GM18858 (cell line): ENCODE data around the gene THSD7B.
"Not testable (repeated sequence)": the region's sequence is repeated elsewhere in the genome, so short reads cannot be mapped to it uniquely, and the experiment has no call there.

ENCODE experiments used
- ATAC-seq: cut with Tn5 transposase; IDR thresholded peaks from one replicate; pipeline ENCODE4 v1.9.1; 2021; ENCODE audit not compliant: unreplicated experiment

THSD7B gene

DNA sequence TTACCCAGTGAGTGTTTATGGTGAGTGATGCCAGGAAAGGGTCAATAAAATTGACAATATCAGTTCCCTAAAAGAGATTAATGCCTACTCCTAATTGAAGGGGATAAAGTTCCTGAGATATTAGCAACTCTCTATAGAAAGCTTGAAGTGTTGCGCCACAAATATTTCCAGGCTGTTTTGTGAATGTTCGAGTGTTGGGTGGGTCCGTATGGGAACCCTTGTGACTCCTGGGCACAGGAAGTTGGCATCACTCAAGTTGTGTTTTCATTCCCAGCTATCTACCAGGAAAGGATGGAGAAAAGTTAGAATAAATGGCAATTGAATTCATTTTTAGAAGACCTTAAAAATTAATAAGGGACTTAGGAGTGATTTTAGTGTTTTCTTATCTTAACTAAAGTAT lies 472.7 kb downstream of the THSD7B start:
- ATAC-seq = no peak

DNA sequence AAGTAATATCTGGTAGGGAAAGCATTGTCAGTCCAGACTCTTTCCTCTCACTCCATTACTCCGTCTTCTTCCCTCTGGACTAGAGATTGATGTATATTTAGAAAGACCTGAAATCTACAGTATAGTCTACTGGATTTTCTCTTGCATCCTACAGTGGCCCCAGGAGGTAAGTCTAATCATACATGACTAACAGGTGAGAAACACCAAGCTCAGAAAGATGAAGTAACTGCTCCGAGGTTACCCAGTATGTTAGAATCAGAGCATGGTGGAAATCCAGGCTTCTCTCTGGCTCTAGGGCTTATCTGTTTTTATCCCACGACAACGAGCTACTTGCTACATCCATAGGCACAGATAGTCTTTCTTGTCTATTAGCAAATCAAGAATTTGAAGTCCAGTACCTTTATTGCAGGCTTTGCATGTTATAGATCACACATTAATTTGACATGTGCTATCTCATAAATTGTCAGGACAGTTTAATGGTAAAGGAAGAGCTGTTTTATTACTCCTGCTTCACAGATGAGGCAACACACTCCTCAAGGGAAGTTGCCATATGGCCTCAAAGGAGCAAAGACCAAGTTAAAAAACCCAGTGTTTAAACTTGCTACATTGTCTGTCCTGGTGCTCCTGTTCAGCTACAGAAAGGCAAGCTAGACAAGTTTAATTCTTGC lies 484.3 kb downstream of the THSD7B start:
- no peak for ATAC-seq

DNA sequence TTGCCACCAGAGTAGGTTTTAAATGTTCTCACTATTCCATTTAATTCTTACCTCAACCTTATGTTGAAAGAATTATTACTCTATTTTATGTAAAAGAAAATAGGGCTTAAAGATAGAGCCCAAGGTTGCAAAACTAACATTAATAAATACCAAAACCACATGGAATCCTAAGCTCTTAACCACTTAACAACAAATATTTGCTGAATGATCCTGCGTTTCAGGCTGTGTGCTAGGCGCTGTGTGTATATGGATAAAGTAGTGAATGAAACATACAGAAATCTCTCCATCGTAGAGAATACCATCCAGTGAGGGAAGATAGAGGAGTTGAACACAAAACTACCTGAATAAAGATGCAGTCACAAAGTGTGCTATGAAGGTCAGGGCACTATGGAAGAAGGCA lies 485.1 kb downstream of the THSD7B start:
- no peak for ATAC-seq

DNA sequence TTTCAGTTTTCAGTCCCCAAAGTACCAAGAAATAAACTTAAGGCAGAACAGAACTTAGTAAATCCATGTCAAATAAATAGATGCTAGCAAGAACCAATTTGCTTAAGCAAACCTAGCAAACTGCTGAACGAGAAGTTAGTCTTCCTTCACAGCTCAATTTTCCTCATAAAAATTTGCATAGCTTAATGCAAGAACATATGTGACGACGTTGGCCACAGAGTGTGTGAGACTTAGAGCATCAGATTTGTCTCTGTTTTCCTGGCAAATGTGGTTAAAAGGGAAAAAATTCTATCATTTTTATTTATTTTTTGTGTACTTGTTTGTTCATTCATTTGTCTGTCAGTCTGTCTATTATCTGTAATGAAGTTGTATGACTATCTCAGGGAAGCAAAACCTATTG lies 485.7 kb downstream of the THSD7B start:
- ATAC-seq = no peak

DNA sequence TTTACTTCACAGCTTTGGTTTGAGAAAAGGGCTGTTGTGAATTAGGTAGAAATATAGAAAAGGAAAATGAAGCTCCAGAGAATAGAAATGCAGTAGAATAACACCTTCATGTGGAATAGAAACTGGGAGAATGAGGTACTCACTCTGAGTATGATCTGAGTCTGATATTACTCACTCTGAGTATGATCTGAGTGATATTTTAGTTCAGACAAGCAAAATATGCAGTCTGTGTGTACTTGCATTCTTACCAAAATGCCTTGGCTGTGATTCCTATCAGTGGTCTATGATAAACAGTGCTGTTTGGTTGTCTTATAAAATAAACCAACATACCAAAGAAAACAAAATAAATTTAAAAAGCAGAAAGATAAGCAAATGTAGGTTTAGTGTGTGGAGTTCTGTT lies 487.6 kb downstream of the THSD7B start:
- ATAC-seq = no peak

DNA sequence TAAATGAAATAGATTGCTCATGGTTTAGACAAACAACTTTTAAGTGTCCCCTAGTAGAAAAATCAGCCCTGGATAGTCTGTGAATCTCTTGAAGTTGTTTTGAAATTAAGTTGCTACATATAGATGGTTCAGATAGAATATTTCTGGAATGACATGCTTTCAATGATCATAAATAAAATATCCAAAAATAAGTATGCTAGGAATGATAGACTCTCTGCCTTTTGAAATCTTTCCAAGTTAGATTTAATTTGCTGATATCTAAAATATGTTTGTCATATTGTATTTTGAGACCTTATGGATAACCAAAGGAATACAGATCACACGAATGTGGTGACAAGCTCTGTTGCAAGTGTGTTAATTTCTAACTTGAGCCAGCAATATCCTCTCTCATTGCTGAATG lies 488.7 kb downstream of the THSD7B start:
- no peak for ATAC-seq

DNA sequence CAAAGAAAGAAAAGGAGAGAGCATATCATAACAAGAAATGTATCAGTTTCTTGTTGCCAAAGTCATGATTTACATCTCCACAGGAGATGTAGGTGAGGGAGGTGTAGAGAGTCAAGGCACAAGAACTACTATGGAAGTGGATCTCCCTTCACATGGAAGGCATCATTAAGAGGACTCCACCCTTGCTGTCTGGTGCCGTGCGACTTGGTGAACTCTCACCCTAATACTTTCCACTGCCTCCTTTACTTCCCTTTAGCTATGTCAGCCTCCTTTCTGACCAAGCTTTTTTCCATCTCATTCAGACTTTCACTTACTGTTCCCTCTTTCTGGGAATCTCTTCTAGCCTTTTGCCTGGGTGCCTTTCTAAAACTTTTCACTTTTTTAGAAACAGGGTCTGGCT lies 490.0 kb downstream of the THSD7B start:
- no peak for ATAC-seq

DNA sequence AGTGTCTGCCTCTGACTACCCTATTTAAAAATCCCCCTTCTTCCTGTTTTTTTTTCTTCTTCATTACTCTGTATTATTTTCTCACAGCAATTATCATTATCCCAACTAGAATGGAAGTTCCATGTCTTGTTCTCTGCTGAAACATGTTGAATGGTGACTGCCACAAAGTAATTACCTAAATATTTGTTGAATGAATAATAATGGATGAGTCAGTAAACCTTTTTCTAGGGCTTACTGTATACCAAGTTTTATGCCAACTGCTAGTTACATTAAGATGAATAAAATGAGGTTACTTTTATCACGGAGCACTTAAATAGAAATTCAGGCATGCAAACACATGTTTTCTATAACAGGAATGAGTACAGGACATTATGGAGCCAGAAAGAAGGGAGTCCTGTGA lies 490.6 kb downstream of the THSD7B start:
- no peak for ATAC-seq

DNA sequence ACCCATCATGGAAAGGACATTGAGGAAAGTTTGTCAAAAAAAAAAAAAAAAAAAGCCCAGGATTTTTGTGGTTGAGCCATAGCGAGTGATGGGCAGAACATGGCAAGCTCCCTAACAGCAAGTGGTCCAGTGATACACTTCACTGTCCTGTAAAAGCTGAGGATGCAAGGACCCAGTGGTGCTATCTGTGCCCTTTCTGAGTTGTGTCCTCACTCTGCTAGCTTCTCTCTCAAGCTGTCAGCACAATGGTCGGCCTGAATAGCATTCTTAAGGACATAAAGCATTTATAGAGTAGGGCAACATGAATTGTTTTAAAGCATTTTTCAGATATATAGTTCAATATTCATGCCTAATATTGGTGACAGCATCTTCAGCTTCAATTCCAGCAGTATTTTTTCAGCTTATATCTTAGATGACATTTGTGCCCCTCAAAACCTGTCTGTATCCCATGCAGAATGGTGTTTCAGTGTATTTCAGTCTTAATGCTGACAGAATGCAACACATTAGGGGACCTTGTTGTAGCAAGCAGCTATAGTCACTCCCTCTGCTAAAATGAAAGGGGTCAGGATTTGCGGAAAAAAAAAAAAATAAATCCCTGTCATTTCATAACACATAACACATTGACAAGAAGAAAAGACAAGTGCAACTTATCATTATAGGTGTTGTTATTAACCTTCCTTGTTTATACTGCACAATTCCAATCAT lies 496.7 kb downstream of the THSD7B start:
- ATAC-seq = no peak

DNA sequence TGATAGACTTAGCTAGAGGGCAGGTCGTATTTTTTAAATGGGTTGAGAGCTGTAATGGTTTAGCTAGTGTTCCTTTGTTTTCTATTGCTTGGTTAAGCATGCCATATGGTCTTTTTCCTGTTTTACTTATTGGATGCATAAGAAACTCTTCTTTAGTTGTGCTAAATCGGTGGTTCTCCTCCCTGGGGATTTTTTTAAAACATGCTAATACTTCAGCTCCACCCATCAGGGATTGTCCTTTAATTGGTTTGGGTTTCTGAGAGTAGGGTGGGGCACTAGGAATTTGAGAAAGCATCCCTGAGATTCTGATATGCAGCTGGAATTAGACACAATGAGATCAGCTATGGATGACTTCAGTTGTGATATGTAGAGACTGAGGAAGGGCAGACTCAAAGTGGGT lies 497.2 kb downstream of the THSD7B start:
- ATAC-seq = no peak

DNA sequence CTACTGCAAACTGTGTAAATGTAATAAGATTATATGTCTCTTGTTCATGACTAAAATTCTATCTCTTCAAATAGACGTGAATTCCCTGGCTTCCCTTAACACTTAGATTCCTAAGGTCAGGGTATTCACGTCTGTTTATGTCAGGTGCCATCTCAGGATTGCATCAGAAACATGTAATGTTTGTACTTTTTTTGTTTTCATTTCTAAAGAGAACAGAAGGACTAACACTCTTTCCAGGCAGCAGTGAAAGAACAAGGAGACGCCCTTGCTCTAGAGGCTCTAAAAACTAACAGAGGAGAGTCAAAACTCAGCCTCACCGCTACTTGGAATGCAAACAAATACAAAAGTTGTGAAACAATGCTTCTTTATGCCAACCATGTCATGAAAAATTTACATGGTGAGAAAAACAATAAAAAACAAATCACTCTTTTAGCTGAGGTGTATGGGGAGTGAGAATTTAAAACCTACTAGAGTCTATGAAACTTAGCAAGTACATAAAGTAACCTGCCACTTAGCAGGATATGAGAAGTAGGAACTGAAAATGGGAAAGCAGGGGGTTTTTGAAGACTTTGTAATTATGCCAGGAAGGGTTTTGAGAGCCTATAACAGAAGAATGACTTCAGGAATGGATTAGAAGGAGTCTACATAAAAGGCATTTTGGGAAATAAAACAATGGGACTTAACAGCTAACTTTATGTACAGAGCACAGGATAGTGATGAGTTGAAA lies 522.7 kb downstream of the THSD7B start:
- peak; percentile 61 for ATAC-seq

DNA sequence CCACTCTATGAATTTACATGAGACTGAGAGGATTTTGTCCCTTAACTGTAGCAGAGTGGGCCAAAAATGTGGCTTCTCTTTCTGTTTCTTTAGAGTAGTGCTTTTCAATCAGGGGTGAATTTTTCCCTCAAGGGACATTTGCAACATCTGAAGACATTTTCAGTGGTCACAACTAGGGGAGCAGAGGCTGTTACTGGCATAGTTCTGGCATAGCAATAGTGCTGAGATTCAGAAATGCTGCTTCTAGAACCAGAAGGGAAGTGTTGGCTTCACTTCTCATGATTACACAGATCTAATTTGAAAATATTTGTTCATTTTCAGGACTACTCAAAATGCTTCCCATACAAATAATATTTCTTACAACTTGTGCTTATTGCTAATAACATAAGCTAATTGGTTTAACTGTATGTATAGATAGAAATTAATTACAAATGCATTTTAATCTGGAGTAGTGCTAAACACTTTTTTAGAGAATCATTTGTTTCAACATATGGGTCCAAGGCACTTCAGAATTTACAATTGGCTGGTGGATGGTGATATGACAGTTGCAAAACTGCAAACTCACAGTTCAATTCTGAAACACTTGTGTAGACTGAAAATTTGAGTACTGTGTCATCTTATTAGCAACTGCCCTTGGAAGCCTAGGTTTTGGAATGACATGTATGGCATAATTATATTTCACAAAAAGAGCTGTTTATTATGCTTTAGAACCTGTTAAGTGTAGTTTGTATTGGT lies 526.7 kb downstream of the THSD7B start:
- ATAC-seq = no peak

DNA sequence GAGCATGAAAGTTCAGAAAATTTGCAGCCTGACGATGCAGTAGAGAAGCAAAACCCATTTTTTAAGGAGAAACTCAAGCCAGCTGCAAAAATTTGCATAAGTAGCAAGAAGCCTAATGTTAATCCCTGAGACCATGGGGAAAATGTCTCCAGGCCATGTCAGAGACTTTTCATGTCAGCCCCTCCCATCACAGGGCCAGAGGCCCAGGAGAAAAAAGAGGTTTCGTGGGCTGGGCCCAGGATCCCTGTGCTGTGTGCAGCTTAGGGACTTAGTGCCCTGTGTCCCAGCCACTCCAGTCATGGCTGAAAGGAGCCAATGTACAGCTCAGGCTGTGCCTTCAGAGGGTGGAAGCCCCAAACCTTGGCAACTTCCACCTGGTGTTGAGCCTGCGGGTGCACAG lies 533.0 kb downstream of the THSD7B start:
- no peak for ATAC-seq

DNA sequence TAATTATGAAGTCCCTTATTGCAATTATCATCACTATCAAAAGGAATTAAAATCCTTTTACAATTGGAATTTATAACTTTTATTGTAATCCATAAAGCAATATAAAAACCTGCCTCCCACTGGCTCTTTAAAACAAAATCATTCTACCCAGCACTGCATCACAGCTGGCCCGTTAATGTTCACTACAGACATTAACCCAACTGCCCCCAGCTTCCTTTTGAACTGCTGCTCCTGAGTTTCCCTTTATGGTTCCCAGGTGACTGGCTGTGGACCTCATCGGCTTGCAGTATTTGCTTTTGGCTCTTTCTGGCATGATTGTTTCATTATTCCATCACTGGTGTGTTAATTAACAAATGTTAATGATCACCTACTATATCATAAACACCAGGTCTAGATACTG lies 535.6 kb downstream of the THSD7B start:
- no peak for ATAC-seq

DNA sequence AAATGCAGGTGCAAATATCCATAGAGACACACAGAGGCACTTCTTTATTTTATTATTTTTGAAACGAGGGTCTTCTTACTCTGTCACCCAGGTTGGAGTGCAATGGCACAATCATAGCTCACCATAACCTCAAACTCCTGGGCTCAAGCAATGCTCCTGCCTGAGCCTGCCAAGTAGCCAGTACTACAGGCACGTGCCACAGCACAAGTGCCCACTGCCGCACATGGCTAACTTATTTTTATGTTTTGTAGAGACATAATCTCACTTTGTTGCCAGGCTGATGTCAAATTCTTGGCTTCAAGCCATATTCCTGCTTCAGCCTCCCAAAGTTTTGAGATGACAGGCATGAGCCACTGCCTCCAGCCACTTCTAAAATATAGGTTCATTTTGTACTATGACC lies 537.6 kb downstream of the THSD7B start:
- no peak for ATAC-seq

DNA sequence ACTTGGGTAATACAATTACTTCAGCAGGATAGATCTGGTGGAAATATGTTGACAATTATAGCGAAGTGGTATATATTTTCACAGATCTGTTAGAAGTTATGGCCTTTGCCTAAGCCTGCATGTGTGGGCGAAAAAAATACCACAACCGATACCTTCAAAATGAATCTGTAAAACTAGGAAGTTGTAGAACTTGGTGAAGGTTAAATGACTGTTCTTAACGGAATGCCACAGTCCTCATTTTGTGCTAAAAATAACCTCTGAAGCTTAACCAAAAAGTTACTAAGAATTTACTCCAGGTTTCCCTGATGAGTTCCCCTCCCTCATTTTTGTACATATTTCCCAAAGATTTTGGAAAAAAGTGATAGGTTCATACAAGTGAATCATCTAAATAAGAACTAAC lies 550.7 kb downstream of the THSD7B start:
- no peak for ATAC-seq

DNA sequence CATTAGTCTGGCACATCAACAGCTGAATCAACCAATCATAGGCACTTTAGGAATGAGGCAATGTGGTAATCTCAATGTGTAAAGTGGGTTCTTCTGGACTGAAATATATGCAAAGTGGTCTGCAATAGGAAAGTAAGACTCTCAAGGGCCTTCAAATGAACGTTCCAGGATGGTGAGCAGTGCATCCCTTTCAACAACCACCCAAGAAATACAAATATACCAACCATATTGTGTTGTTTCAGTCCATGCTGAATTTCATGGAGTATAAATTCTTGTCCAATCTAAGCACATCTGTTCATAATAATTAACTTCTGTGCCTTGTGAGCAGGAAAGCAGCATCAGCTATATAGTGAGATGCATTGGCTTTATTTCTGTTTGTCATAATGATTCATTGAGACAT lies 556.2 kb downstream of the THSD7B start:
- no peak for ATAC-seq

DNA sequence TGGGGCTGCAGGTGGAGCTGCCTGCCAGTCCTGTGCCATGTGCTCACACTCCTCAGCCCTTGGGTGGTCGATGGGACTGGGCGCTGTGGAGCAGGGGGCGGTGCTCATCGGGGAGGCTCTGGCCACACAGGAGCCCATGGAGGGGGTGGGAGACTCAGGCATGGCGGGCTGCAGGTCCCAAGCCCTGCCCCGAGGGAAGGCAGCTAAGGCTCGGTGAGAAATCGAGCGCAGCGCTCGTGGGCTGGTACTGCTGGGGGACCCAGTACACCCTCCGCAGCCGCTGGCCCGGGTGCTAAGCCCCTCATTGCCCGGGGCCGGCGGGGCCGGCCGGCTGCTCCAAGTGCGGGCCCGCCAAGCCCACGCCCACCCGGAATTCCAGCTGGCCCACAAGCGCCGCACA lies 566.2 kb downstream of the THSD7B start:
- not testable (repeated sequence) for ATAC-seq

DNA sequence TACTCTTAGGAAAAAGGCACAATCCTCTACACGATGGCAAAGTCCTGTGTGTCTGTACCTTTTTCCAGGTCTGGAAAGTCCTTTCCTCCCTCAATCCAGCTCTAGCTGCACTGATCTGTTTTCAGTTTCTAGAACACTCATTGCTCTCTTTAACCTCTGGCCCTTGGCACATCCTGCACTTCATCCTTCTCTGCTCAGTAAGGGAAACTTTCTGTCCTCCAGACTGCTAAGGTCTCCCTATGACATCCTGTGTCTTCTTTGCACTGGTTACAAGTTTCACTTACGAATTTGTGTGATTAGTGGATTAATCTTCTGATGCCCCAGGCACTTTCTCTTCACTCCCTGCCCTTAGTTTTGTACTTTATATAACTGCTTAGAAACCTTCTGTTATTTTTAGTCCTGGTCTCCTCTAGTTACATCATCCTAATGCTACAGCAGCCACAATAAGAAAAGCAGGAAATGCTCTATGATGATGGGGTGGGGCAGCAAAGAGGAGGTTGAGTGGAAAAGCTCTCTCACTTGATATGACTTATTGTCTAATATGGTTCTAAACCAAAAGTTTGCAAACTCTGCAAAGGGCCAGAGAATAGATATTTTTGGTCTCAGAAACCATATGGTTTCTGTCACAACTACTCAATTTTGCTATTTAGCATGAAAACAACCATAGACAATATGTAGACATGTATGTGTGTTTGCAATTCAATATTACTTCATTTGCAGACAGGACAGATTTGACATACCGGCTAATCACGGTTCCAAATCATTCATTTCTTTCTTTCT lies 568.2 kb downstream of the THSD7B start:
- ATAC-seq = no peak

DNA sequence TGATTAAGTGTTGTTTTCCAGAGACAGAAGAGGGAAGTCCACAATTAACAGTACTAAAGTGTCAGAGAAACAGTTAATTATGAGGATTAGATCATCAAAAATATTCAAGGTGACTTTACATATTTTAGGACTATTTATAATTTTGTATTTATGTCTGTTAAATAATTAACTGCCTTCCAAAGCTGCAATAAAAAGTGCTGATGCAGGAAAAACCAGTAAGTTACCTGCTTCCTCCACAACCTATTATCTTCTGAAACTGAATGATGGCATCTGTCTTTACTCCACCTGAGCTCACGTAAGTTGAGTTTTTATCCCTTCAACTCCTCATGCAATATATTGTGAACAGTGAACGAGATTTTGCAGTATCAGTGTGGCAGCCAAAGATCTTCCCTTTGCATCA lies 570.7 kb downstream of the THSD7B start:
- ATAC-seq = no peak

DNA sequence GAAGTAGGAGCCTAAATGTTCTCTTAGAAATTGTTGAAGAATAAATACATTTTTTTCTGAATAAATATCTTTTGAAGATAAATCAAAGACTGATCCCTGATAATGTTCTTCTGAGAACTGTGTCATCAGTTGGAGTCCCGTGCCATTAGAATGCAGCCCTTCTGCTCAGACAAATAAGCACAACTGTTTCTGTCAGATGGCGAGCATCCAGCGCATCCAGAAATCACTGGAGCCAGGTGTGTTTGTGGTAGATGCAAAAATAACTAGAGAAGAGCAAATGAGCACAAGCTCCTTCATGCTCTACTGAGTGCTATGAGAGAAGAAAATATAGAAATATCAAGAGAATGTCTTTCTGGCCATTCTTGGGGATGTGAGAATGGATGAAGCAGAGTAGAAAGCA lies 573.7 kb downstream of the THSD7B start:
- no peak for ATAC-seq
